C4-2B (cell line): ENCODE results near the gene EIF4E2.

Experiments
- H3K27ac ChIP-seq: fragments of 450-650 bp; 2 replicates; pipeline ENCODE4 v1.5.1; 2017
- CTCF ChIP-seq: fragments of 450-650 bp; conservative IDR thresholded peaks from 2 replicates; pipeline ENCODE4 v1.5.1; 2017; ENCODE audit warnings: mild to moderate bottlenecking
- ZFX ChIP-seq: fragments of 450-650 bp; IDR thresholded peaks from 2 replicates; pipeline ENCODE4 v1.6.1; 2017

Gene EIF4E2

GRCh38 chr2:232550354-232551249 is at the start of gene EIF4E2, which contains the start of gene TIGD1:
EIF4E2 (plus strand) TSS chr2:232550689; CDS start chr2:232550725, 36 bp downstream.
TIGD1 (minus strand) TSS chr2:232550557; CDS start chr2:232549882, 675 bp downstream.
- TF ChIP-seq ZFX (0 out of 2 replicates have a peak, but pooled peaks have one; percentile 23), CTCF (peak; percentile 35)

GRCh38 chr2:232501331-232501771 is 49.1 kb upstream of the EIF4E2 start:
- H3K27ac ChIP-seq: no peak overlapping the region
- TF ChIP-seq ZFX (no peak), CTCF (no peak)

More at GRCh38 chr2:232550354-232551249, at the start of gene EIF4E2, which contains the start of gene TIGD1:
- H3K27ac ChIP-seq: peak within 1 kb of the TSS; percentile 95

- no peak overlapping the region for H3K27ac ChIP-seq
- TF ChIP-seq ZFX (no peak), CTCF (no peak)
Measured at GRCh38 chr2:232501794-232502390, 48.6 kb upstream of the EIF4E2 start.

- TF ChIP-seq CTCF: no peak
- no peak overlapping the region for H3K27ac ChIP-seq
Measured at GRCh38 chr2:232502511-232502910, 48.0 kb upstream of the EIF4E2 start.

GRCh38 chr2:232502911-232503808 is 47.3 kb upstream of the EIF4E2 start:
- TF ChIP-seq ZFX (no peak), CTCF (no peak)
- H3K27ac ChIP-seq: no peak overlapping the region

GRCh38 chr2:232503809-232504323 is 46.6 kb upstream of the EIF4E2 start:
- TF ChIP-seq ZFX: no peak
- no peak overlapping the region for H3K27ac ChIP-seq

GRCh38 chr2:232504438-232504837 is 46.1 kb upstream of the EIF4E2 start:
- no peak overlapping the region for H3K27ac ChIP-seq
- TF ChIP-seq ZFX: no peak
- no peak for TF ChIP-seq CTCF
